WTC11 (cell line): ENCODE measurements around the gene CCT6A. TPM values are rescaled to one million over a fixed set of nuclear protein-coding genes. Genes with fewer than 3 reads are reported as not detected.
"Not testable (repeated sequence)": the region's sequence is repeated elsewhere in the genome, so short reads cannot be mapped to it uniquely, and the experiment has no call there.

ENCODE experiments used
- ATAC-seq: fragments of 200-7000 bp; cut with Tn5 transposase; 2 replicates; pipeline ENCODE4 v1.10.0; 2021; ENCODE audit warnings: mild to moderate bottlenecking, moderate library complexity
- CTCF ChIA-PET: fragments of 300-600 bp; sonication (Branson Sonifier 250); formaldehyde crosslinking; loops from one replicate; lab custom pipeline; 2021; ENCODE audit warnings: antibody characterized with exemption; lab: Charles Lee
- POLR2A ChIA-PET: fragments of 350-600 bp; sonication (Branson Sonifier 250); formaldehyde crosslinking; loops from one replicate; lab custom pipeline; 2021; ENCODE audit warnings: antibody characterized with exemption; lab: Charles Lee
- DNase-seq: peaks from one replicate; pipeline ENCODE4 v3.0.0; 2021; ENCODE audit warnings: low spot score
- H3K27ac Mint-ChIP-seq: 2 replicates; pipeline ENCODE4 v1.8.0; 2021; ENCODE audit warnings: mixed read lengths
- H3K27me3 Mint-ChIP-seq: 2 replicates; pipeline ENCODE4 v1.8.0; 2021; ENCODE audit warnings: low read depth, mild to moderate bottlenecking, moderate library complexity, mixed read lengths
- H3K36me3 Mint-ChIP-seq: 2 replicates; pipeline ENCODE4 v1.8.0; 2021; ENCODE audit warnings: mixed read lengths
- H3K4me1 Mint-ChIP-seq: 2 replicates; pipeline ENCODE4 v1.8.0; 2022; ENCODE audit warnings: mixed read lengths
- H3K4me3 Mint-ChIP-seq: 2 replicates; pipeline ENCODE4 v1.8.0; 2021; ENCODE audit warnings: mild to moderate bottlenecking, moderate library complexity, mixed read lengths
- H3K9me3 Mint-ChIP-seq: 2 replicates; pipeline ENCODE4 v1.8.0; 2021; ENCODE audit warnings: mixed read lengths
- AR ChIP-seq: fragments of 250-450 bp; sonication (Bioruptor Pico); IDR thresholded peaks from 2 replicates; pipeline ENCODE4 v1.9.0; 2021; ENCODE audit warnings: mild to moderate bottlenecking
- ATF3 ChIP-seq: sonication (generic); formaldehyde crosslinking; conservative IDR thresholded peaks from 2 replicates; pipeline ENCODE4 v1.8.1; 2022; ENCODE audit warnings: mild to moderate bottlenecking, missing genetic modification reagents
- ESRRA ChIP-seq: sonication (generic); formaldehyde crosslinking; IDR thresholded peaks from 2 replicates; pipeline ENCODE4 v1.8.1; 2022; ENCODE audit warnings: mild to moderate bottlenecking, missing genetic modification reagents, borderline replicate concordance
- ETV6 ChIP-seq: sonication (generic); formaldehyde crosslinking; IDR thresholded peaks from 2 replicates; pipeline ENCODE4 v1.8.1; 2022; ENCODE audit warnings: mild to moderate bottlenecking, missing genetic modification reagents
- FOXK1 ChIP-seq: sonication (generic); formaldehyde crosslinking; IDR thresholded peaks from 2 replicates; pipeline ENCODE4 v1.8.0; 2022; ENCODE audit warnings: mild to moderate bottlenecking, moderate library complexity, missing genetic modification reagents
- FOXP1 ChIP-seq: sonication (generic); formaldehyde crosslinking; IDR thresholded peaks from 2 replicates; pipeline ENCODE4 v1.8.0; 2022; ENCODE audit warnings: missing genetic modification reagents, mild to moderate bottlenecking, moderate library complexity, borderline replicate concordance
- GRHL2 ChIP-seq: fragments of 250-450 bp; sonication (Bioruptor Pico); IDR thresholded peaks from 2 replicates; pipeline ENCODE4 v1.8.0; 2022; ENCODE audit warnings: mild to moderate bottlenecking, moderate library complexity; ENCODE audit not compliant: insufficient replicate concordance, severe bottlenecking
- HMGA2 ChIP-seq: fragments of 250-450 bp; sonication (Bioruptor Pico); IDR thresholded peaks from 2 replicates; pipeline ENCODE4 v1.4.0; 2021; ENCODE audit warnings: mild to moderate bottlenecking, moderate library complexity
- IRF2 ChIP-seq: sonication (generic); formaldehyde crosslinking; IDR thresholded peaks from 2 replicates; pipeline ENCODE4 v1.8.0; 2022; ENCODE audit warnings: low read depth, missing genetic modification reagents, borderline replicate concordance
- JUN ChIP-seq: sonication (generic); formaldehyde crosslinking; IDR thresholded peaks from 2 replicates; pipeline ENCODE4 v1.8.0; 2023; ENCODE audit warnings: mild to moderate bottlenecking, missing genetic modification reagents
- MXD4 ChIP-seq: fragments of 250-450 bp; sonication (Bioruptor Pico); IDR thresholded peaks from 2 replicates; pipeline ENCODE4 v1.8.0; 2021; ENCODE audit warnings: mild to moderate bottlenecking, moderate library complexity, borderline replicate concordance
- OVOL2 ChIP-seq: fragments of 250-450 bp; sonication (Bioruptor Pico); IDR thresholded peaks from 2 replicates; pipeline ENCODE4 v1.9.0; 2021; ENCODE audit warnings: mild to moderate bottlenecking, borderline replicate concordance
- TCF7 ChIP-seq: sonication (generic); formaldehyde crosslinking; IDR thresholded peaks from 2 replicates; pipeline ENCODE4 v1.8.0; 2022; ENCODE audit warnings: mild to moderate bottlenecking, low read depth, missing genetic modification reagents, moderate library complexity
- TEAD4 ChIP-seq: sonication (generic); formaldehyde crosslinking; IDR thresholded peaks from 2 replicates; pipeline ENCODE4 v1.8.0; 2022; ENCODE audit warnings: mild to moderate bottlenecking, missing genetic modification reagents
- ZNF121 ChIP-seq: sonication (generic); formaldehyde crosslinking; IDR thresholded peaks from 2 replicates; pipeline ENCODE4 v1.8.0; 2023; ENCODE audit warnings: missing genetic modification reagents
- ZNF232 ChIP-seq: sonication (generic); formaldehyde crosslinking; IDR thresholded peaks from 2 replicates; pipeline ENCODE4 v1.8.0; 2022; ENCODE audit warnings: mild to moderate bottlenecking, missing genetic modification reagents
- ZNF396 ChIP-seq: fragments of 250-450 bp; sonication (Bioruptor Pico); IDR thresholded peaks from 2 replicates; pipeline ENCODE4 v1.8.0; 2021; ENCODE audit warnings: mild to moderate bottlenecking, moderate library complexity, borderline replicate concordance
- ZNF423 ChIP-seq: fragments of 250-450 bp; sonication (Bioruptor Pico); IDR thresholded peaks from 2 replicates; pipeline ENCODE4 v2.1.2; 2022; ENCODE audit warnings: mild to moderate bottlenecking, moderate library complexity
- total RNA-seq: library from RNA; stranded (reverse); gene quantifications from 3 replicates; pipeline ENCODE4 v1.2.3, GENCODE V29; 2021
- TF ChIP-seq, protein P1 (sequence below): sonication (generic); formaldehyde crosslinking; IDR thresholded peaks from 2 replicates; pipeline ENCODE4 v1.8.1; 2022; ENCODE audit warnings: mild to moderate bottlenecking, moderate library complexity, missing genetic modification reagents
- TF ChIP-seq, protein P2 (sequence below): sonication (generic); formaldehyde crosslinking; IDR thresholded peaks from 2 replicates; pipeline ENCODE4 v1.8.1; 2023; ENCODE audit warnings: mild to moderate bottlenecking, missing genetic modification reagents, moderate library complexity

Gene CCT6A
- total RNA-seq, 1 experiment from 2014 or later, result 246 TPM

- H3K27ac Mint-ChIP-seq, result no peak overlapping the region; the same call in none of the 2 replicates
- no peak for TF ChIP-seq ETV6 (CRISPR knock-in tag)
- TF ChIP-seq FOXP1 (CRISPR knock-in tag), result no peak
- no peak for TF ChIP-seq JUN
- TF ChIP-seq, protein P1, sequence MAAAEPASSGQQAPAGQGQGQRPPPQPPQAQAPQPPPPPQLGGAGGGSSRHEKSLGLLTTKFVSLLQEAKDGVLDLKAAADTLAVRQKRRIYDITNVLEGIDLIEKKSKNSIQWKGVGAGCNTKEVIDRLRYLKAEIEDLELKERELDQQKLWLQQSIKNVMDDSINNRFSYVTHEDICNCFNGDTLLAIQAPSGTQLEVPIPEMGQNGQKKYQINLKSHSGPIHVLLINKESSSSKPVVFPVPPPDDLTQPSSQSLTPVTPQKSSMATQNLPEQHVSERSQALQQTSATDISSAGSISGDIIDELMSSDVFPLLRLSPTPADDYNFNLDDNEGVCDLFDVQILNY (CRISPR knock-in tag), result no peak
- CTCF ChIA-PET, result interaction anchor here (0.8 kb wide), 1 partner anchor 14 kb away, joined by 5 read pairs; no protein-coding TSS in a partner anchor
Measured at GRCh38 chr7:56048245-56048644, 3.3 kb upstream of the CCT6A start.

GRCh38 chr7:56048763-56049162, 2.8 kb upstream of the CCT6A start:
- H3K27ac Mint-ChIP-seq, ATAC-seq, H3K27me3 Mint-ChIP-seq, H3K9me3 Mint-ChIP-seq, H3K4me3 Mint-ChIP-seq: not testable (repeated sequence)
- ChIA-PET POLR2A (interaction anchor here (1.0 kb wide), 1 partner anchor 15 kb away, joined by 3 read pairs; no protein-coding TSS in a partner anchor), CTCF (interaction anchor here (0.8 kb wide), 1 partner anchor 15 kb away, joined by 5 read pairs; no protein-coding TSS in a partner anchor)
- DNase-seq, result peak; percentile 14
- Mint-ChIP-seq H3K4me1 (peaks cover 14% of the 10 kb centered on the region), H3K36me3 (peaks cover 19% of the 10 kb centered on the region)

More at GRCh38 chr7:56048245-56048644, 3.3 kb upstream of the CCT6A start:
- no peak for ATAC-seq
- Mint-ChIP-seq H3K4me1 (peaks cover 10% of the 10 kb centered on the region), H3K4me3 (no peak overlapping the region), H3K36me3 (peaks cover 14% of the 10 kb centered on the region), H3K27me3 (no peaks in the 10 kb centered on the region), H3K9me3 (no peaks in the 10 kb centered on the region)
- POLR2A ChIA-PET, result interaction anchor here (1.0 kb wide), 1 partner anchor 14 kb away, joined by 3 read pairs; no protein-coding TSS in a partner anchor
- DNase-seq, result no peak

DNA sequence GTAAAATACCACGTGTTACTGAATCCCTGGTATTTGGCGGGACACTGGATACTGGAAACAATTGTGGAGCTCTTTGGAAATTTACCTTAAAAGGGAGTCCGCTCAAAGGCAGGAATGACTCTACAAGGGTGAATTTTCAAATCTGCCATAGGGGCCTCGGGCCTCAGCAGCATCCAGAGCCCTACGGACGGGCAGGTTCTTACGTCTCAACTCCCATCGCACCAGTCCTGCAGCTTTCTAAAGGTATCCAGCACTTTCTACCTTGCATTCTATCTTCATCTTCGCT, 569 bp upstream of the CCT6A start:
- CTCF ChIA-PET, result interaction anchor here (0.5 to 1.9 kb wide), 12 partner anchors 8 to 458 kb away, joined by 3 to 18 read pairs (median 4); partner anchors contain the start of genes NIPSNAP2 and SUMF2

DNA sequence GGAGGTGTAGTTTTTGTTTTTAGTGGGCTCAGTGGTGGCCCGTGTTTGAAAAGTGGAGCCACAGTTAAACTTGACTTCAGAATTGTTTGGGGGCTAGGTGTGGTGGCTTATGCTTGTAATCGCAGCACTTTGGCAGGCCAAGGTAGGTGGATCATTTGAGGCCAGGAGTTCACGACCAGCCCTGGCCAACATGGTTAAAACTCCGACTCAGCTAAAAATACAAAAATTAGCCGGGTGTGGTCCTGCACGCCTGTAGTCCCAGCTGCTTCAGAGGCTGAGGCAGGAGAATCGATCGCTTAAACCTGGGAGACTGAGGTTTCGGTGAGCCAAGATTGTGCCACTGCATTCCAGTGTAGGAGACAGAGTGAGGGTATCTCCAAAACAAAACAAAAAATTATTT, 1.8 kb downstream of the CCT6A start:
- H3K27ac Mint-ChIP-seq, result peak overlapping the region; percentile 76; the same call in 1 of the 2 replicates
- no peak for TF ChIP-seq FOXP1 (CRISPR knock-in tag)
- TF ChIP-seq MXD4 (CRISPR knock-in tag), result no peak
- no peak for TF ChIP-seq ATF3 (CRISPR knock-in tag)
- TF ChIP-seq ZNF232 (CRISPR knock-in tag), result no peak
- no peak for TF ChIP-seq FOXK1 (CRISPR knock-in tag)
- TF ChIP-seq ZNF396 (CRISPR knock-in tag), result no peak
- TF ChIP-seq, protein P2, sequence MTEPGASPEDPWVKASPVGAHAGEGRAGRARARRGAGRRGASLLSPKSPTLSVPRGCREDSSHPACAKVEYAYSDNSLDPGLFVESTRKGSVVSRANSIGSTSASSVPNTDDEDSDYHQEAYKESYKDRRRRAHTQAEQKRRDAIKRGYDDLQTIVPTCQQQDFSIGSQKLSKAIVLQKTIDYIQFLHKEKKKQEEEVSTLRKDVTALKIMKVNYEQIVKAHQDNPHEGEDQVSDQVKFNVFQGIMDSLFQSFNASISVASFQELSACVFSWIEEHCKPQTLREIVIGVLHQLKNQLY (CRISPR knock-in tag), result no peak
- no peak for TF ChIP-seq ZNF121
- TF ChIP-seq OVOL2 (CRISPR knock-in tag), result no peak
- no peak for TF ChIP-seq TCF7
- TF ChIP-seq GRHL2 (CRISPR knock-in tag), result no peak
- no peak for TF ChIP-seq HMGA2 (CRISPR knock-in tag)
- no peak for TF ChIP-seq IRF2 (CRISPR knock-in tag)
- no peak for TF ChIP-seq ZNF423
- no peak for TF ChIP-seq AR (CRISPR knock-in tag)
- TF ChIP-seq, all 79 proteins: peak for 0
- POLR2A ChIA-PET, result interaction anchor here (1.2 kb wide), 1 partner anchor 19 kb away, joined by 4 read pairs; no protein-coding TSS in a partner anchor
- no peaks in the 10 kb centered on the region for H3K9me3 Mint-ChIP-seq
- H3K27me3 Mint-ChIP-seq, result no peaks in the 10 kb centered on the region
- peaks cover 58% of the 10 kb centered on the region for H3K36me3 Mint-ChIP-seq
- ATAC-seq (no peak), DNase-seq (no peak)
- CTCF ChIA-PET, result interaction anchor here (0.6 kb wide), 1 partner anchor 11 kb away, joined by 3 read pairs; no protein-coding TSS in a partner anchor
- peak overlapping the region; percentile 96 for H3K4me3 Mint-ChIP-seq
- H3K4me1 Mint-ChIP-seq, result peaks cover 17% of the 10 kb centered on the region

More for the DNA sequence above, 569 bp upstream of the CCT6A start:
- H3K9me3 Mint-ChIP-seq, result no peaks in the 10 kb centered on the region
- no peak for DNase-seq
- no peaks in the 10 kb centered on the region for H3K27me3 Mint-ChIP-seq
- POLR2A ChIA-PET, result interaction anchor here (0.6 to 2.5 kb wide), 13 partner anchors 10 to 903 kb away, joined by 3 to 49 read pairs (median 5); partner anchors contain the start of genes NIPSNAP2, PHKG1 and SUMF2
- peak overlapping the region; percentile 99 for H3K27ac Mint-ChIP-seq
- H3K4me3 Mint-ChIP-seq, result peak overlapping the region; percentile 96
- TF ChIP-seq ESRRA (peak; percentile 53; the same call in 1 of the 2 replicates), TEAD4 (CRISPR knock-in tag) (no peak)
- TF ChIP-seq, all 79 proteins: peak for 1
- Mint-ChIP-seq H3K4me1 (peaks cover 17% of the 10 kb centered on the region), H3K36me3 (peaks cover 38% of the 10 kb centered on the region)
- ATAC-seq, result peak; percentile 11
